Kidney epithelial cell (primary cell): ENCODE measurements around the gene CFAP45. TPM values are rescaled to one million over a fixed set of nuclear protein-coding genes. Genes with fewer than 3 reads are reported as not detected.

ENCODE experiments used
- DNase-seq: peaks from one replicate; pipeline ENCODE4 v3.0.0-alpha.2; 2010; ENCODE audit warnings: low read depth
- H3K27me3 ChIP-seq: 2 replicates; pipeline ENCODE4 v1.6.0; 2011; ENCODE audit warnings: low read length; ENCODE audit not compliant: control insufficient read depth, insufficient read depth
- H3K36me3 ChIP-seq: 2 replicates; pipeline ENCODE4 v1.5.1; 2011; ENCODE audit warnings: low read length; ENCODE audit not compliant: control insufficient read depth, insufficient read depth
- H3K4me3 ChIP-seq: 2 replicates; pipeline ENCODE4 v1.5.1; 2011; ENCODE audit warnings: low read depth, mild to moderate bottlenecking, control low read depth, low read length
- total RNA-seq: library from RNA; depleted of rRNA; stranded (reverse); fragments of >200 nt; gene quantifications from 2 replicates; pipeline ENCODE4 v1.2.3, GENCODE V29; 2015
- TF ChIP-seq, protein P1 (sequence below): IDR thresholded peaks from 2 replicates; pipeline ENCODE4 v1.5.1; 2011; ENCODE audit warnings: mild to moderate bottlenecking, moderate library complexity, low read length, control low read depth, inconsistent platforms; ENCODE audit not compliant: insufficient read depth, poor library complexity, severe bottlenecking

CFAP45 gene
- total RNA-seq, 1 donor from 2014 or later = 2.0 TPM

DNA sequence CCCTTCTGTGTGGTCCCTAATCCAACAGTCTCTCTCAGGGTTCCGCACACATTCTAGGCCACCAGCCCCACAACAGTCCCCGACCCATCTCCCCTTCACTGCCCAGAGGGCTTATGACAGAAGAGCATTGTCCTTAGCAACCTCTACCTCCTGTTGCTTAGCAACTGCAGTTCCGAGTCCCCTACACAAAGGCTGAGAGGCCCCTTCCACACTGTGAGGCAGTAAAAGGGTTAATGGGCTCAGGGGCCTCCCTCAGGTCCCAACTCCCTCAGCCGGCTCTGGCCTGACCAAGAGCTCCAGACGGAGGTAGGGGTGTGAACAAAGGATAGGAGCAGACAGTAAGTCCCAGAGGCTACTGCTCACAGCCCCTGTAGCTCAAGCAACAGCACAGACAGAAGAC, 41.2 kb upstream of the CFAP45 start:
- H3K27me3 ChIP-seq = peaks cover 45% of the 10 kb centered on the region
- no peak overlapping the region for H3K4me3 ChIP-seq
- no peak for DNase-seq
- TF ChIP-seq, protein P1, sequence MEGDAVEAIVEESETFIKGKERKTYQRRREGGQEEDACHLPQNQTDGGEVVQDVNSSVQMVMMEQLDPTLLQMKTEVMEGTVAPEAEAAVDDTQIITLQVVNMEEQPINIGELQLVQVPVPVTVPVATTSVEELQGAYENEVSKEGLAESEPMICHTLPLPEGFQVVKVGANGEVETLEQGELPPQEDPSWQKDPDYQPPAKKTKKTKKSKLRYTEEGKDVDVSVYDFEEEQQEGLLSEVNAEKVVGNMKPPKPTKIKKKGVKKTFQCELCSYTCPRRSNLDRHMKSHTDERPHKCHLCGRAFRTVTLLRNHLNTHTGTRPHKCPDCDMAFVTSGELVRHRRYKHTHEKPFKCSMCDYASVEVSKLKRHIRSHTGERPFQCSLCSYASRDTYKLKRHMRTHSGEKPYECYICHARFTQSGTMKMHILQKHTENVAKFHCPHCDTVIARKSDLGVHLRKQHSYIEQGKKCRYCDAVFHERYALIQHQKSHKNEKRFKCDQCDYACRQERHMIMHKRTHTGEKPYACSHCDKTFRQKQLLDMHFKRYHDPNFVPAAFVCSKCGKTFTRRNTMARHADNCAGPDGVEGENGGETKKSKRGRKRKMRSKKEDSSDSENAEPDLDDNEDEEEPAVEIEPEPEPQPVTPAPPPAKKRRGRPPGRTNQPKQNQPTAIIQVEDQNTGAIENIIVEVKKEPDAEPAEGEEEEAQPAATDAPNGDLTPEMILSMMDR = no peak
- no peaks in the 10 kb centered on the region for H3K36me3 ChIP-seq

DNA sequence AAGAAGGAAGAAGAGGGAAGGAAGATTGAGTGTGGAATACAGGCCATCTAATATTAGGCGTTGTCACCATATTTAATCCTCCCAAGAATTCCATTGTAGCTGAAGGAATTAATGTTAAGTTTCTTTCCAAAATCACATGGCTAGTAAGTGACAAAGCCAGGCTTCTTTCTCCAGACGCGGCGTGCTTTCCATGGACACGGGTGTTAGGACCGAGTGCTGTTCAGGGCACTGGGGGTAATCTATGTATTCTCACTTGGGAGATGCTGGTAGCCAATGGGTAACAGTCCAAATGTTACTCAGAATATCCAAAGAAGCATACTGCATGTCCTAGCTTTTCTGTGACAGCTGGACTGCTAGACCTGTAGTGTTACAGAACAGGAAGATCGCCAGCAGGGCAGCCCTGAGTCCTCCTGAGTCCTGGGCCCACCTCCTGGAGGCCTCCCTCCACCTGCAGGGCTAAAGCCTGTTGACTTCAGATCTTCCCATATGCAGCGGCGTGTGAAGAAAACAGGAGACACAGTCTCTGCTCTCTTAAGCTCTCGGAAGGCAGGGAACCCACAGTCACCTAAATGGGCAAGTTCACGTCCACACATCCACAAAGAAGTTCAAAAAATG, 40.1 kb upstream of the CFAP45 start:
- TF ChIP-seq, protein P1 = no peak
- peaks cover 37% of the 10 kb centered on the region for H3K27me3 ChIP-seq
- H3K36me3 ChIP-seq = no peaks in the 10 kb centered on the region
- no peak for DNase-seq
- H3K4me3 ChIP-seq = no peak overlapping the region

DNA sequence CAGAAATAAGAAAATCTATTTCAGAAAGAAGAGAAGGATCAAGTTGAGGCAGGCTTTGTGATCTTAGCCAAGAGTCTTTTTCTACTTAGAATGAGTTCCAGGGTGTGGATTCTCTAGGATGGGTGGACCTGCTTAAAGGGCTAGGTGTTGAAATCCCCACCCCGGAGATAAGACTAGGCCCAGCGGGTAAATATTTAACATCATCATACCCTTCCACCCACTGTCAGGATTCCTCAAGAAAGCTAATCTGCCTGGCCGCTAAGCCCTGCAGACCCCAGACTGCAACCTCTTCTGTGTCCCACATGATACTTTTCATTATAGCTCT, 39.7 kb upstream of the CFAP45 start:
- H3K27me3 ChIP-seq = peaks cover 34% of the 10 kb centered on the region
- TF ChIP-seq, protein P1 = no peak
- DNase-seq = no peak
- no peaks in the 10 kb centered on the region for H3K36me3 ChIP-seq
- no peak overlapping the region for H3K4me3 ChIP-seq

DNA sequence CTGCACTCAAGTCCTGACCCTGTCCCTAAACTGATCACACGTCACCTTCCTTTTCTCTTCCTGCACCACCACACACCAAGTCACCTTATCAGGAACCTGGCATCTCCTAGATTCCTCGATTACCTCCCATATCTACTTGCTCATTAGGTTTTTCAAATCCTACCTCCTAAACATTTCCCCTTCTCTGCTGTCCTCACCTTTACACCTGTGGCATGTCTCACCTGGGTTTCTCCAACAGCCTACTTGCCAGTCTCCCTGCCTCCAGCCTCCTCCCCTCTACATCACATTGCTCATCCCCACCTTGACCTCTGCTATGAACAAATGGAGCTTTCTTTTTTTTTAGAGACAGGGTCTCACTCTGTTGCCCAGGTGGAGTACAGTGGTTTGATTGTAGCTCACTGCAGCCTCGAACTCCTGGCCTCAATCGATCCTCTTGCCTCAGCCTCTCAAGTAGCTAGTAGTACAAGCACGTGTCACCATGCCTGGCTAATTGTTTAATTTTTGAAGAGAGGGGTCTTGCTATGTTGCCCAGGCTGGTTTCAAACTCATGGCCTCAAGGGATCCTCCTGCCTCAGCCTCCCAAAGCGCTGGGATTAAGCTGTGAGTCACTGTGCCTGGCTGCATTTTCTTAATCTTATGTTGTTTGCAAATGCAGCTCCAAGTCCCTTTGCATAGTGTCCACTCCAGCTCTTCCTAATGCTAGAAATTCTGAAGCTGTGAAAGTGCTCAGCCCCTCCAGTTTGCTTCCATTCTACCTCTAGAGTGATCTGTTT, 39.1 kb upstream of the CFAP45 start:
- no peak for DNase-seq
- no peaks in the 10 kb centered on the region for H3K36me3 ChIP-seq
- no peak overlapping the region for H3K4me3 ChIP-seq
- TF ChIP-seq, protein P1 = no peak
- peaks cover 28% of the 10 kb centered on the region for H3K27me3 ChIP-seq

DNA sequence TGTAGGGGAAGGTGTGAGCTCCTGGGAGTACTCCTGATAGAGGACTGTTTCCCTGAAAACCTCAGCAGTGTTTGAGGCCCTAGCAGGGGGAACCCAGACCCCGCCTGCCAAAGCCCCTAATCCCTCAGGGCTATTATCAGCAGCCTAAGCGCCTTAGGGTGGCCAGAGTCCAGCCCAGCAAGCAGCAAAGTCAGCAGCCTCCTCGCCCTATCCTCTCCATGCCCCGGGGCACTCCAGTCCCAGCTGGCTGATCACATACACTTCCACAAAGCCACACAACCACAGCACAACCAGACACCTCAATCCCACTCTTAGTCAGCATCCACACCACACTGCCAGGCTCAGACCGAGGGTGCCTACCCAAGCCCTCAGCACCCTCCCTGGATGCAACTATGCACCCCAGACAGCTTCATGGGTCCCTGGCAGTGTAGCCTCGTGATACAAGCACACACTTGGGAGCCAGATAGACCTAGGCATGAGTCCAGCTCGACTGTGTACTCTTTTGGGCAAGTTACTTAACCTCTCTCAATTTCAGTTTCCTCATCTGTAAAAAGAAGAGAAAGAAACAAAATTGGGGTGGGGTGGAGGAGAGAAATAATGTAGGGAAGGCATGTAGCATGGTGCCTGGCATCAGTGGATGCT, 38.4 kb upstream of the CFAP45 start:
- TF ChIP-seq, protein P1 = no peak
- no peaks in the 10 kb centered on the region for H3K36me3 ChIP-seq
- H3K27me3 ChIP-seq = peaks cover 21% of the 10 kb centered on the region
- no peak overlapping the region for H3K4me3 ChIP-seq
- no peak for DNase-seq
